Activated CD8-positive, alpha-beta memory T cell treated with anti-CD3 and anti-CD28 coated beads, Interleukin-2, amount 50 U/mL, for 24 hours (primary cell): ENCODE data around the gene TMIGD3.
"Not testable (repeated sequence)": the region's sequence is repeated elsewhere in the genome, so short reads cannot be mapped to it uniquely, and the experiment has no call there.

Experiments
- DNase-seq: peaks from one replicate; pipeline ENCODE4 v3.0.0-alpha.2; 2020; ENCODE audit errors: extremely low read depth

TMIGD3 gene

GRCh38 chr1:111503585-111504060 lies at the start of gene TMIGD3, which contains the start of gene ADORA3:
Gene TMIGD3 (minus strand): TSS chr1:111503633. CDS start chr1:111503354, 279 bp downstream.
Gene ADORA3 (minus strand): TSS chr1:111503633. CDS start chr1:111503354, 279 bp downstream.
- no peak for DNase-seq

GRCh38 chr1:111553196-111553595 lies 49.8 kb upstream of the TMIGD3 start:
- no peak for DNase-seq

GRCh38 chr1:111552587-111552986 lies 49.2 kb upstream of the TMIGD3 start:
- no peak for DNase-seq

- DNase-seq, result no peak
Observed at GRCh38 chr1:111551623-111552411, 48.4 kb upstream of the TMIGD3 start.

- not testable (repeated sequence) for DNase-seq
Observed at GRCh38 chr1:111547786-111548185, 44.4 kb upstream of the TMIGD3 start.

GRCh38 chr1:111542187-111542586 lies 38.8 kb upstream of the TMIGD3 start:
- no peak for DNase-seq

- no peak for DNase-seq
Observed at GRCh38 chr1:111541721-111542120, 38.3 kb upstream of the TMIGD3 start.

- no peak for DNase-seq
Observed at GRCh38 chr1:111540928-111541327, 37.5 kb upstream of the TMIGD3 start.

- no peak for DNase-seq
Observed at GRCh38 chr1:111538343-111539025, 35.1 kb upstream of the TMIGD3 start.

- DNase-seq, result no peak
Observed at GRCh38 chr1:111535256-111536191, 32.1 kb upstream of the TMIGD3 start.

- DNase-seq, result no peak
Observed at GRCh38 chr1:111520053-111520452, 16.6 kb upstream of the TMIGD3 start.

GRCh38 chr1:111517469-111518225 lies 14.2 kb upstream of the TMIGD3 start:
- DNase-seq, result no peak

- DNase-seq, result no peak
Observed at GRCh38 chr1:111516005-111516535, 12.6 kb upstream of the TMIGD3 start.

GRCh38 chr1:111515291-111516004 lies 12.0 kb upstream of the TMIGD3 start:
- DNase-seq, result no peak

- DNase-seq, result no peak
Observed at GRCh38 chr1:111513410-111514020, 10.1 kb upstream of the TMIGD3 start.

- DNase-seq, result no peak
Observed at GRCh38 chr1:111512931-111513330, 9.5 kb upstream of the TMIGD3 start.

GRCh38 chr1:111512132-111512889 lies 8.9 kb upstream of the TMIGD3 start:
- DNase-seq, result no peak

GRCh38 chr1:111511370-111511769 lies 7.9 kb upstream of the TMIGD3 start:
- no peak for DNase-seq

- no peak for DNase-seq
Observed at GRCh38 chr1:111509997-111510375, 6.6 kb upstream of the TMIGD3 start.
